Measurements from ENCODE around the gene MAP4. TPM values are rescaled to one million over a fixed set of nuclear protein-coding genes. Genes with fewer than 3 reads are reported as not detected.

Gene MAP4
- total and polyA plus RNA-seq, 12 donors = 141 to 1,345 (median 894) TPM

DNA sequence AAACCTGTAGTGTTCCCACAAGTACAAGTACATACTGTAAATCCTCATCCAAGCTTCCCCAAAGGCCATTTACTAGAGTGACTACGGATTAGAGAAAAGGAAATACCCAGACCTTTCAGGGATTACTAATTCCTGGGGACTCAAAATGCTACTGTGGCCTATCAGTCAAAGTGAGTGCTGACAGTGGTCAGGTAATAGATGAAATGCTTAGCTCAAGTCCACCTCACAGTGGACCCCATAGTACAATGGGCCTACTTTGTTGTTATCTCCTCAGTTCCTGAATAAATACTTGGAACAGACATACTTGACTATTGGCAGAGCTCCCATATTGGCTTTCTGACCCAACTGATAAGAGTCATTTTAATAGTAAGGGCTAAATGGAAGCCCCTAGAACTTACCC lies 61.6 kb downstream of the MAP4 start:
- Histone ChIP-seq H3K4me1 (peaks cover 9 to 54% (median 29%) of the 10 kb centered on the region in 9 donors), H3K9me3 (no peaks in the 10 kb centered on the region), H3K27me3 (no peaks in the 10 kb centered on the region), H3K4me3 (no peak overlapping the region), H3K27ac (peak overlapping the region in 5 of 10 donors; percentile 2 to 64 (median 29)), H3K36me3 (peaks cover 0 to 14% (median 0%) of the 10 kb centered on the region in 9 donors)
- DNase-seq (peak in 1 of 2 donors; percentile 26), ATAC-seq (peak in 7 of 8 donors; percentile 38 to 86 (median 73))
- WGBS, 2 donors = 21 to 33% methylated on average over 1 of the region's 1 CpG
- TF ChIP-seq CTCF (IDR thresholded peaks at IDR 0.05) = no peak
- intact Hi-C loops (cut with DNase I) = no loop called here

DNA sequence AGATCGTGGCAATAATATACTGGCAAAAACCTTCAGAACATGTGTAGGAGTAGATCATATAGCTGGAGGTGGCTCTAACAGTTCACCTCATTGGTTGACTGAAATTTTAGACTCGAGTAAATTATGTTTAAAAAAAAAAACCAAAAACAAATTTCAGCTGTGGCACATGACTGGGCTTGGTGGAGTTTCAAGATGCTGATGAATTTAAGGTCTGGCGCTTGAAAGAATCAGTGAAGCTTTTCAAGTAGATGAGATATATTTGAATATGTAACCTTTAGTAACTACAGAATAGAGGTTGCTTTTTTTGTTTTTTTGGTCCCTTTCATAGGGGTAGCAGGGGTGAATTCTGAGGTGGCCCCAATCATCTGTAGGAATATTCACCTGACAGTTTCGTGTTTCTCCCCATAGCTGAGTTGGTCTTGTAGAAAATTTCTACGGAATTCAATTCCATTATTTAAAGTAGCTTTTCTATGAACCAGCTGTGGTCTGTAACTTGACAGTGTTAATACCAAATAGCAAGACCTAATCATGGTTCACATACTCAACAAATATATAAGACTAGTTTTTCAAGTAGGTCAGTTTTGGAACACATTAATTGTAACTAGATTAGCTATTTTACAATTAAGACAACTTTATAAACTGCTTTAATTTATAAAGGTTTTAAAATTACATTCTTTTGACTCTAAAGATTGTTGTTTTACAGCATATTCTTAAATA lies 65.6 kb downstream of the MAP4 start:
- ATAC-seq (no peak), DNase-seq (no peak)
- 87 to 90% methylated on average over 5 of the region's 5 CpGs for WGBS, 2 donors
- Histone ChIP-seq H3K4me3 (no peak overlapping the region), H3K4me1 (peaks cover 2 to 32% (median 14%) of the 10 kb centered on the region in 9 donors), H3K27me3 (no peaks in the 10 kb centered on the region), H3K36me3 (peaks cover 0 to 12% (median 0%) of the 10 kb centered on the region in 9 donors), H3K27ac (no peak overlapping the region), H3K9me3 (no peaks in the 10 kb centered on the region)
- intact Hi-C loops (cut with DNase I) = no loop called here
- no peak for TF ChIP-seq CTCF (IDR thresholded peaks at IDR 0.05)

DNA sequence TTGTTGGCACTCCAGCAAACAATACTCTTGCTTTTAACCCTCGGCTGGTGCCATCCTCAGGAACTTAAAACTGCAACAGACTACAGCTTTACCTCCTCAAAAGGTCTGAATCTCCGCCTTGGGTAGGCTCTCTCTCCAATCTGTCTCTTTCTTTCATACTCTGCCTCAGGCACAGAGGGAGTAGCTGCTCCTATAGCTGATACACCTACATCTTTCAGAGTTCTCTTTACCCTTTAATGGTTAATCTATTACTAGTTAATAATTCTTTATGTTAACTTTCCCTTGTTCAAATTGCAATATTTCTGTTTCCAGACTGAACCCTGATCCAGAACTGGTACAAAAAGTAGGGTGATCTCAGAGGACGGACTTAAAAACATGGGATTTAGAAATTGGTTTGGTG lies 66.2 kb downstream of the MAP4 start:
- WGBS, 2 donors = 89 to 96% methylated on average over 3 of the region's 3 CpGs
- Histone ChIP-seq H3K4me3 (no peak overlapping the region), H3K27ac (no peak overlapping the region), H3K9me3 (no peaks in the 10 kb centered on the region), H3K4me1 (peaks cover 0 to 29% (median 11%) of the 10 kb centered on the region in 9 donors), H3K36me3 (peaks cover 0 to 12% (median 0%) of the 10 kb centered on the region in 9 donors), H3K27me3 (no peaks in the 10 kb centered on the region)
- intact Hi-C loops (cut with DNase I) = no loop called here
- ATAC-seq (no peak), DNase-seq (no peak)
- no peak for TF ChIP-seq CTCF (IDR thresholded peaks at IDR 0.05)

DNA sequence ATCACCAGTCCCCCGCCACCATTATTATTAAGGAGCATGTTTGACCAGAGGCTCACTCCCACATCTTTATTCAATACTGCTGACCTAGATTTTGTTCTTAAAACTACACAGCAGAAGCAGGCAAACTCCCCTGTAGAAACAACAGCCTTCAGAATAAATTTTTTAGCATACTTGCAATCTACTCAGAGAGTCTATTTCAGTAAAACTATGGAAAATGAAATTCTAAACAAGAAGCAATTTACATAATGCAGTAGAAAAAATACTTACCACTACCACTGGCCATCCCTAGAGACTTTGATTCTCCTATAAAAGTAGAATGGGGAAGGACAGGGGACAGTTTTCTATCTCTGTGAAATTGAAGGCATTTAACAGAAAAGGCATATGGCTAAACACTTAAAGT lies 76.0 kb downstream of the MAP4 start:
- intact Hi-C loops (cut with DNase I) = no loop called here
- no peak for DNase-seq
- peaks cover 0 to 3% (median 0%) of the 10 kb centered on the region in 9 donors for H3K36me3 ChIP-seq
- TF ChIP-seq CTCF (IDR thresholded peaks at IDR 0.05) = no peak
- no peak overlapping the region for H3K27ac ChIP-seq
- no peaks in the 10 kb centered on the region for H3K9me3 ChIP-seq
- no peak overlapping the region for H3K4me3 ChIP-seq
- 93 to 95% methylated on average over 1 of the region's 1 CpG for WGBS, 2 donors
- no peak for ATAC-seq
- H3K27me3 ChIP-seq = no peaks in the 10 kb centered on the region
- H3K4me1 ChIP-seq = peaks cover 0 to 29% (median 0%) of the 10 kb centered on the region in 9 donors

Data from heart right ventricle (tissue), 16 donors.